Osteocyte (in vitro differentiated cells): ENCODE data around the gene PLCD1. TPM values are rescaled to one million over a fixed set of nuclear protein-coding genes. Genes with fewer than 3 reads are reported as not detected.
"Not testable (repeated sequence)": the region's sequence is repeated elsewhere in the genome, so short reads cannot be mapped to it uniquely, and the experiment has no call there.

Source experiments
- DNase-seq: peaks from one replicate; pipeline ENCODE4 v3.0.0; 2021; ENCODE audit warnings: mixed read lengths; ENCODE audit not compliant: unreplicated experiment; ENCODE audit errors: extremely low spot score
- H3K27ac Mint-ChIP-seq: one replicate; pipeline ENCODE4 v1.8.0; 2021; ENCODE audit warnings: mild to moderate bottlenecking, mixed read lengths; ENCODE audit not compliant: unreplicated experiment
- H3K27me3 Mint-ChIP-seq: one replicate; pipeline ENCODE4 v1.8.0; 2021; ENCODE audit warnings: mixed read lengths; ENCODE audit not compliant: unreplicated experiment
- H3K36me3 Mint-ChIP-seq: one replicate; pipeline ENCODE4 v1.8.0; 2021; ENCODE audit warnings: mixed read lengths; ENCODE audit not compliant: unreplicated experiment
- H3K4me1 Mint-ChIP-seq: one replicate; pipeline ENCODE4 v1.8.0; 2021; ENCODE audit warnings: mixed read lengths; ENCODE audit not compliant: unreplicated experiment
- H3K4me3 Mint-ChIP-seq: one replicate; pipeline ENCODE4 v1.8.0; 2021; ENCODE audit warnings: mild to moderate bottlenecking, moderate library complexity, mixed read lengths; ENCODE audit not compliant: unreplicated experiment
- H3K9me3 Mint-ChIP-seq: one replicate; pipeline ENCODE4 v1.8.0; 2021; ENCODE audit warnings: mixed read lengths; ENCODE audit not compliant: unreplicated experiment
- CTCF ChIP-seq: fragments of 200-600 bp; sonication (generic); IDR thresholded peaks from 2 replicates; pipeline ENCODE4 v1.5.0; 2021; ENCODE audit warnings: antibody characterized with exemption, mild to moderate bottlenecking, moderate library complexity
- total RNA-seq: library from RNA; stranded (reverse); gene quantifications from 2 replicates; pipeline ENCODE4 v1.2.1, GENCODE V29; 2021

Gene PLCD1
- total RNA-seq, 1 donor from 2014 or later = 21.8 TPM

GRCh38 chr3:38059591-38059990 lies 30.1 kb upstream of the PLCD1 start:
- no peak for DNase-seq
- H3K9me3 Mint-ChIP-seq = no peaks in the 10 kb centered on the region
- no peak overlapping the region for H3K27ac Mint-ChIP-seq
- no peaks in the 10 kb centered on the region for H3K36me3 Mint-ChIP-seq
- H3K27me3 Mint-ChIP-seq = peaks cover 40% of the 10 kb centered on the region
- no peaks in the 10 kb centered on the region for H3K4me1 Mint-ChIP-seq
- no peak for TF ChIP-seq CTCF
- H3K4me3 Mint-ChIP-seq = no peak overlapping the region

- H3K4me1 Mint-ChIP-seq = no peaks in the 10 kb centered on the region
- TF ChIP-seq CTCF = no peak
- no peak for DNase-seq
Observed at GRCh38 chr3:38059148-38059547, 29.7 kb upstream of the PLCD1 start.

GRCh38 chr3:38054499-38055001 lies 25.1 kb upstream of the PLCD1 start:
- no peaks in the 10 kb centered on the region for H3K9me3 Mint-ChIP-seq
- no peak overlapping the region for H3K4me3 Mint-ChIP-seq
- H3K27ac Mint-ChIP-seq = no peak overlapping the region
- DNase-seq = no peak
- H3K36me3 Mint-ChIP-seq = no peaks in the 10 kb centered on the region
- no peaks in the 10 kb centered on the region for H3K4me1 Mint-ChIP-seq
- TF ChIP-seq CTCF = no peak
- H3K27me3 Mint-ChIP-seq = peaks cover 24% of the 10 kb centered on the region

More at GRCh38 chr3:38059148-38059547, 29.7 kb upstream of the PLCD1 start:
- no peaks in the 10 kb centered on the region for H3K36me3 Mint-ChIP-seq
- H3K9me3 Mint-ChIP-seq = no peaks in the 10 kb centered on the region
- no peak overlapping the region for H3K4me3 Mint-ChIP-seq
- no peak overlapping the region for H3K27ac Mint-ChIP-seq
- peaks cover 44% of the 10 kb centered on the region for H3K27me3 Mint-ChIP-seq

- peaks cover 24% of the 10 kb centered on the region for H3K27me3 Mint-ChIP-seq
- not testable (repeated sequence) for H3K36me3 Mint-ChIP-seq, DNase-seq, H3K4me3 Mint-ChIP-seq, H3K27ac Mint-ChIP-seq, H3K9me3 Mint-ChIP-seq, H3K4me1 Mint-ChIP-seq
Observed at GRCh38 chr3:38053813-38054498, 24.5 kb upstream of the PLCD1 start.

- H3K9me3 Mint-ChIP-seq, H3K4me1 Mint-ChIP-seq, H3K36me3 Mint-ChIP-seq, DNase-seq, H3K27ac Mint-ChIP-seq, H3K4me3 Mint-ChIP-seq: not testable (repeated sequence)
- peaks cover 29% of the 10 kb centered on the region for H3K27me3 Mint-ChIP-seq
Observed at GRCh38 chr3:38053286-38053685, 23.8 kb upstream of the PLCD1 start.

GRCh38 chr3:38051131-38051530 lies 21.7 kb upstream of the PLCD1 start:
- Mint-ChIP-seq H3K4me3 (no peak overlapping the region), H3K9me3 (no peaks in the 10 kb centered on the region), H3K27ac (no peak overlapping the region), H3K27me3 (peaks cover 44% of the 10 kb centered on the region), H3K4me1 (no peaks in the 10 kb centered on the region), H3K36me3 (no peaks in the 10 kb centered on the region)
- DNase-seq = no peak
- TF ChIP-seq CTCF = no peak
